ENCODE results near the gene RPS27. TPM values are rescaled to one million over a fixed set of nuclear protein-coding genes. Genes with fewer than 3 reads are reported as not detected.
"Not testable (repeated sequence)": the region's sequence is repeated elsewhere in the genome, so short reads cannot be mapped to it uniquely, and the experiment has no call there.

The RPS27 gene
- total RNA-seq, 1 donor from 2014 or later, result 1,559 TPM

DNA sequence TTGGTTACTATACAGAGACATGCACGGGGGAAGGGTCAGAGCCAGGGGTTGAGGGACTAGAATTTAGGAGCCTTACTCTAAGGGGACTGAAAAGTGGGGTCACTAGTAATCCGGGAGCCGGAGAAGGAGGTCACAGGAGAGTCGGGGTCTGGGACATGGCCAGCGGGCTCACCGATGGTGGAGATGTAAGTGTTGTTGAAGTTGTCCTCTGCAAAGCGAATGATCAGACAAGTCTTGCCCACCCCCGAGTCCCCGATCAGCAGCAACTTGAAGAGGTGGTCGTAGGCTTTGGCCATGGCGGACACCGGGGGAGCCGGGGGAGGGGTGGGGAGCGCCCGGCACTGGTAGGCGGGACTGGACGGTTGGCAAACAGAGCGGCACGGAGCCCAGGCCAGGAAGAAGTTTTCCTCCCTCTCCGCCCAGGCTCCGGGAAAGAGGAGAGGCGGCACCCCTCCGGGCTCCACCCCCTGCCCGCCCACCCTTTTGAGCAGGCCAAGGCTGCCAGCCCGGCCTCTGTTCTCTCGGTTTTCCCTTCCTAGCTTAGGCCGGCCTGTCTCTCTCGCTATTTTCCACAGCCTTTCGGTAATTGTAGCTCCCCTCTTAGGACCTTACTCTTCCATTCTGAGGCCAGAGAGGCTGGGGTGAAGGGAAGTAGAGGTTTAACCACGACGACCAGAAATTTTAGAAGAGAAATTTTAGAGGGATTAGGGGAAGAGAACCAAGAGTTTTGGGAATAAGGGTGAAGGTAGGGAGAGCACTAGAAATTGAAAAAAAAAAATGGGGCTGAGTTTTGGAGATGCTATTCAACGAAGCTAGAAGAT lies 4.4 kb upstream of the RPS27 start, which contains the start of gene RAB13:
RAB13 (minus strand) TSS at position 399 of the 821 bp plus-strand sequence; CDS start at position 296, 103 bp downstream.
- DNase-seq (ENCODE audit: low read depth, low spot score), result no peak

DNA sequence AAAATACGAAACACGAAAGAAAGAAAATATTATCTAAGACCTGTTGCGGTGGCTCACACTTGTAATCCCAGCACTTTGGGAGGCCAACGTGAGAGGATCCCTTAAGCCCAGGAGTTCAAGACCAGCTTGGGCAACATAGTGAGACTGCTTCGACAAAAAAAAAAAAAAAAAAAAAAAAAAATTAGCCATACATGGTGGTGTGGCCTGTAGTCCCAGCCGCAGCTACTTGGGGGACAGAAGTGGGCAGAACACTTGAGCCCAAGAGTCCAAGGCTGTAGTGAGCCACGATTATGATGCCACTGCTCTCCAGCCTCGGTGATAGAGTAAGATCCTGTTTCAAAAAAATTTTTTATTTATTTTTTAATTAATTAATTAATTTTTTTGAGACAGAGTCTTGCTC lies 2.9 kb upstream of the RPS27 start:
- no peak for DNase-seq (ENCODE audit: low read depth, low spot score)

DNA sequence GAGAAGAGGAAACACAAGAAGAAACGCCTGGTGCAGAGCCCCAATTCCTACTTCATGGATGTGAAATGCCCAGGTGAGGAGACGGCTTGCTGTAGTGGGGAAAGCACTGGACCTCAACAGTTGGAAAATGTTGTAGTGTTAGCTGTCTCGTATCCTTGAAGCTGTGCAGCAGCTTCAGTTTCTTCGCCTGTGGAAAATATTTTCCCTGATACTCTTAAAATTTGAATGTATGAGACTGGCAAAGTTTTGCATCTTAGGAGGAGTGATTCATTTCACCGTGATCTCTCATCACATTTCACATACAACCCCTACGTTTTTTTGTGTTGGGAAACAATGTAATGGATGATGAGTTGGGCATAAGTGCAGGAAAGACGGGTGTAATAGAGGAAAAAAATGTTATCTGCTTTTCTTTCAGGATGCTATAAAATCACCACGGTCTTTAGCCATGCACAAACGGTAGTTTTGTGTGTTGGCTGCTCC lies 629 bp downstream of the RPS27 start:
- no peak for DNase-seq (ENCODE audit: low read depth, low spot score)

DNA sequence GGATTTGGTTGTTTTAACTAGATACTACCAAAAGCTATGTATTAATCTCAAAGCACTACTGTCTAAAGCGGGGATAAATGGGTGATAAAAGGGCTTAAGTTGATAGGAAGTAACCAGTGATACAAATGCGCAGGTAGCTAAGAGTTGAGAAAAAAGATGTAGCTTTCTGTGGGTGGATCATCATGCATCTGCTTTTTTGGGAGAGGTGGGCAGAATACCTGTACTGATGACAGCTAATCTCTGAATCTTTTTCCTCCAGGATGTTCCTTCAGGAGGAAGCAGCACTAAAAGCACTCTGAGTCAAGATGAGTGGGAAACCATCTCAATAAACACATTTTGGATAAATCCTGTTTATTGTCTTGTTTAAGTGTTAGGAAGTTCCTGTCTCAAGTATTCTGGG lies 1.2 kb downstream of the RPS27 start:
- DNase-seq (ENCODE audit: low read depth, low spot score), result no peak

DNA sequence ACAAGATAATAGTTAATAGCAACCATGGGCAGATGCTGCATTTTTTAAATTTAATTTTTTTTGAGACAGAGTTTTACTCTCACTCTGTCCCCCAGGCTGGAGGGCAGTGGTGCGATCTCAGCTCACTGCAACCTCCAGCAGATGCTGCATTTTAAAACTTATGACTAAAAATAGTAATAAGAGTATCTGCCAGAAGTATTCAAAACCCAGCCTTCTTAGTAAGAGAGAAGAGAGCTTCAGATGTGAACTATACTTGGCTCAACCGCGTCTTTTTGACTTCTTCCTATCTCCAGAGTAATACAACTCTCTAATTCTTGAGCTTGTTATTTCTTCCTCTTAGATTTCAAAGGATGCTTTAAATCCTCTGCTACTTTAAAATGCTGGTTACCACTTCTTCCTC lies 4.6 kb downstream of the RPS27 start:
- DNase-seq (ENCODE audit: low read depth, low spot score), result no peak

DNA sequence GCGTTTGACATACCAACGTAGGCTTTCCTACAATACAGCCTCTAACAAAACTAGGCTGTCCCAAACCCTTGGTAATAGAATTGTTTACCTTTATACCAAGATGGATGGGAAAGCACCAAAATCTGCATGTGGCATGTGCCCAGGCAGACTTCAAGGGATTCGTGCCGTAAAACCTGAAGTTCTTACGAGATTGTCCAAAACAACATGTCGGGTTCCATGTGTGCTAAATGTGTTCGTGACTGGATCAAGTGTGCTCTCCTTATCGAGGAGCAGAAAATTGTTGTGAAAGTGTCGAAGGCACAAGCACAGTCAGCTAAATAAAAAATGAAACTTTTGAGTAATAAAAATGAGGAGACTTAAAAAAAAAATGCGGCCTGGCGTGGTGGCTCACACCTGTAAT lies 5.1 kb downstream of the RPS27 start:
- no peak for DNase-seq (ENCODE audit: low read depth, low spot score)

DNA sequence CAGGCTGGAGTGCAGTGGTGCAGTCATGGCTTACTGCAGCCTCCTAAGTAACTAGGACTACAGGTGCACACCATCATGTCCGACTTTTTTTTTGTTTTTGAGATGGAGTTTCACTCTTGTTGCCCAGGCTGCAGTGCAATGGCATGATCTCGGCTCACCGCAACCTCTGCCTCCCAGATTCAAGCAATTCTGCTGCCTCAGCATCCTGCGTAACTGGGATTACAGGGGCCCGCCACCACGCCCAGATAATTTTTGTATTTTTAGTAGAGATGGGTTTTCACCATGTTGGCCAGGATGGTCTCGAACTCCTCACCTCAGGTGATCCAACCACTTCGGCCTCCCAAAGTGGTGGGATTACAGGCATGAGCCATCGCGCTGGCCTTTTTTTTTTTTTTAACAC lies 6.3 kb downstream of the RPS27 start:
- not testable (repeated sequence) for DNase-seq (ENCODE audit: low read depth, low spot score)

DNA sequence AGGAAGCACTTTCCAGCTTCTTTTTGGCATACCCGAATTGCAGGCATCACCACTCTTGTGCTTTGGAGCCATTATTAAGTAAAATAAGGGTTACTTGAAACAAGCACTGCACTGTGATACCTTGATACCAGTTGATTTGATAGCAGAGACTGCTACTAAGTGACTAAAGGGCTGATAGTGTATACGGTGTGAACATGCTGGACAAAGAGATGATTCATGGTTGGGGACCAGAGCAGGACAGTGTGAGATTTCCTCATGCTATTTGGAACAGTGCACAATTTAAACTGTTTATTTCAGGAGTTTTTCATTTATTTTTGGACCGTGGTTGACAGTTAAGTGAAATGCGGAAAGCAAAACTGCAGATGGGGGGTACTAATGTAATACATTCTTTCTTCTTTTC lies 9.9 kb downstream of the RPS27 start:
- no peak for DNase-seq (ENCODE audit: low read depth, low spot score)

DNA sequence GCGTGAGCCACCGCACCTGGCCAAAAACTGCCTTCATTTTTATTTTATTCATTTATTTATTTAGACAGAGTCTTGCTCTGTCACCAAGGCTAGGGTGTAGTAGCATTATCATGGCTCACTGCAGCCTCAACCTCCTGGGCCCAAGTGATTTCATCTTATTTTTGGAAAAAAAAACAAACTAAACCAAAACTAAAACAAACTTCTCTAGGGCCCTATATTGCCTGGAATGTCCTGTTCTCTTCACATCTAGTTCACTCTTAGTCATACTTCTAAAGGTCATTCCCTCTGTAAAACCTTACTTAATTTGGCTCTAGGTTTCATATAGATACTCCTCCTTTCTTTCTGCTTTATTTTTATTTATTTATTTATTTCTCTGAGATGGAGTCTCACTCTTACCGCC lies 15.6 kb downstream of the RPS27 start:
- DNase-seq (ENCODE audit: low read depth, low spot score), result no peak

DNA sequence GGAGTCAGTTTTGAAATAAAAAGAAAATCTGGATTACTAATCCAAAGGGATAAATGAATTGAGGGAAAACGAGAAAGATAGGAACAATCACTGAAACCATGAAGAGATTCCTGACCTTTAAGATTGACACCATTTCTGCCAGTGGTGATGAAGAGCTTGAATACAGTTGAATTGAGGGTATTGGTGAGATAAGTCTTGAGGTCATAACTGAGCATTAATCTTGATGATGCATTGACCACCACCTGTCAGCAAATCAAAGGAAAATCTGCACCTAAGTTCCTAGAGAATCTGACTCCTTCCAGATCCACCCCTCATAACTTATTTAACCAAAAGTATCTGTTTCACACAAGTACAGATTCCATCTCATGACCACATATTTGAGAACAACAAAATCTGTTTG lies 21.6 kb downstream of the RPS27 start:
- no peak for DNase-seq (ENCODE audit: low read depth, low spot score)

DNA sequence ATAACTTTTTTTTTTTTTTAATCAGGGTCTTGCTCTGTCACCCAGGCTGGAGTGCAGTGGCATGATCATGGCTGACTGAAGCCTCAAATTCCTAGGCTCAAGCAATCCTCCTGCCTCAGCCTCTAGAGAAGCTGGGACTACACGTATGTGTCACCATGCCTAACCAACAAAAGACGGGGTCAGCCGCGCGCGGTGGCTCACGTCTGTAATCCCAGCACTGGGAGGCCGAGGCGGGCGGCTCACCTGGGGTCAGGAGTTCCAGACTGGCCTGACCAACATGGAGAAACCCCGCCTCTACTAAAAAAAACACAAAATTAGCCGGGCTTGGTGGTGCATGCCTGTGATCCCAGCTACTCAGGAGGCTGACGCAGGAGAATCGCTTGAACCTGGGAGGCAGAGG lies 22.0 kb downstream of the RPS27 start:
- not testable (repeated sequence) for DNase-seq (ENCODE audit: low read depth, low spot score)

DNA sequence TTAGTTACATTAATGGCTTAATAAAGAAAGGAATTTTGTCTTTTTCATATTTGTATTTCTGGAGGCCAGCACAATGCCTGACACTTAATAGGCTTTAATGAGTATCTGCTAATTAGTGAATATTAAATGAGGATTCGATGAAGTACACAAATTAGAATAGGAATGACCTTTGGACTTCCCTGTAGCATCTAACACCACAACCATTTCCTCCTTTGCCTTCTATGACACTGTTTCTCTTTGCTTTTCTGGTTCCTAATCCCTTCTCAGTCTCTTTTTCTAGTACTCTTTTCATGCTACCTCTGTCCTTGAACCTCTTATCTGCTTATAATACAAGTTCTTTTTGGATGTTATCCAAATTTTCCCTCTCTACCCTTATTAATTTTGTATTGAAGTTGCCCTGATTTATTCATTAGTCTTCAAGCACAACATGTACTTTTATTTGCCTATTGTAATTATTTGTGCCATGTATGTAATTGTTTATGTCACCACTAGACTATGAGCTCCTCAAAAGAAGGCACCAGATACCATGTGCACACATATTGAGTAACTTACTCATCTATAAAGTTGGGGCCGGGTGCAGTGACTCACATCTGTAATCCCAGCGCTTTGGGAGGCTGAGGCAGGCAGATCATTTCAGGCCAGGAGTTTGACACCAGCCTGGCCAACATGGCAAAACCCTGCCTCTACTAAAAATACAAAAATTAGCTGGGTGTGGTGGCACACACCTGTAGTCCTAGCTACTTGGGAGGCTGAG lies 23.8 kb downstream of the RPS27 start:
- no peak for DNase-seq (ENCODE audit: low read depth, low spot score)

DNA sequence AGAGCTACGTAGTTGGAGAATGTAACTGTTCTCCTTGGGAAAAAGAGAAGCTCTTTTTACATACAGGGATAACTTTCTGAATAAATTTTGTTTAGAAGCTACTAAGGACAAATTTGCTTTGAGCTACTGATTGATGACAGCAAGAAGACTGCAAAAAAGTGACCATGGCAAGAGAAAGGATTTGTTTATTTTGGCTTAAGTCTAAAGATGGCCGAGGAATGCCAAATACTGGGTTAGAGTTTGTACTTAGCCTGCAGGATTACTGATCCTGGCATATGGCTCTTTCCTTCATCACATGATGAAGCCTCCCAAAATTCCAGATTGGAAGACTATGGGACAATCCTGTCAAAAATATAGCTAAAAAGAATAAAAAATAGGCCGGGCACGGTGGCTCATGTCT lies 28.7 kb downstream of the RPS27 start:
- DNase-seq (ENCODE audit: low read depth, low spot score), result no peak

DNA sequence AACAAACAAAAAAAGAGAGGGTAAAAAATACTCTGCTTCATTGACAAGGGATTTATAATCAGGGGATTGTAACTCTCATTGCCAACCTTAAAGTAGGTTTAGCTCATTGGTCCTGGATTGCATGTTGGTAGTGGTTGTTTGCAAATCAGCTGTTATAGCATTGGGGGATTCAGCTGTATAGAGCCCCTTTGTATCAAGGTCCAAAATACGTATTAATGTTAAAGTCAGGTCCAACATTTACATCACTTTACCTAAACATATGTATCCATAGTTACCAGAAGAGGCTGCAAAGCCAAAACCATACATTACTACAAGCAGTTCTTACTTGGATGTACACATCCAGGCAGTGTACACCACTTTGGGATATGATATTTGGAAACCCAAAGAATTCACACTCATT lies 29.4 kb downstream of the RPS27 start:
- no peak for DNase-seq (ENCODE audit: low read depth, low spot score)

DNA sequence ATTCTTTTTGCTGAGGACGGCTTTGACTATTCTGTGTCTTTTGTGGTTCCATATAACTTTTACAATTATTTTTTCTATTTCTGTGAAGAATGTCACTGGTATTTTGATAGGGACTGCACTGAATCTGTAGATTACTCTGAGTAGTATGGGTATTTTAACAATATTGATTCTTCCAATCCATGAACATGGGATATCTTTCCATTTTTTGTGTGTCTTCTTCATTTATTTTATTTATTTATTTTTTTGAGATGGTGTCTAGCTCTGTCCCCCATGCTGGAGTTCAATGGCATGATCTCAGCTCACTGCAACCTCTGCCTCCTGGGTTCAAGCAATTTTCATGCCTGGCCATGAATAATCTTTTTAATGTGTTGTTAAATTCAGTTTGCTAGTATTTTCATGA lies 43.1 kb downstream of the RPS27 start:
- not testable (repeated sequence) for DNase-seq (ENCODE audit: low read depth, low spot score)

Other genes starting within 250 kb of the RPS27 start
- gene SLC27A3, start 215.4 kb upstream of the RPS27 start, total RNA-seq, result 24.5 and 26.0 TPM in 2 replicates
- gene GATAD2B, start 67.8 kb upstream of the RPS27 start, total RNA-seq, result 4.2 and 4.7 TPM in 2 replicates
- gene DENND4B, start 44.0 kb upstream of the RPS27 start, total RNA-seq, result 11.9 and 14.7 TPM in 2 replicates
- gene CRTC2, start 32.1 kb upstream of the RPS27 start, total RNA-seq, result 2.4 and 2.8 TPM in 2 replicates
- 102 and 132 TPM in 2 replicates for gene SLC39A1, start 27.2 kb upstream of the RPS27 start, total RNA-seq
- 7.6 and 10.0 TPM in 2 replicates for gene CREB3L4, start 22.9 kb upstream of the RPS27 start, total RNA-seq
- 97.2 and 145 TPM in 2 replicates for gene JTB, start 13.1 kb upstream of the RPS27 start, total RNA-seq
- gene RAB13, start 4.4 kb upstream of the RPS27 start, total RNA-seq, result 74.8 and 92.5 TPM in 2 replicates
- 0.07 and 0.11 TPM in 2 replicates for gene NUP210L, start 164.3 kb downstream of the RPS27 start, total RNA-seq
- 575 and 1,000 TPM in 2 replicates for gene TPM3, start 201.3 kb downstream of the RPS27 start, total RNA-seq
- gene CFAP141, start 215.6 kb downstream of the RPS27 start, total RNA-seq, result not detected in 2 replicates
- gene UBAP2L, start 230.2 kb downstream of the RPS27 start, total RNA-seq, result 62.6 and 73.6 TPM in 2 replicates

Data from pulmonary artery endothelial cell (primary cell).